ENCODE measurements around the gene URI1.

GRCh38 chr19:30022659-30023058 is 80.6 kb downstream of the URI1 start:
- TF ChIP-seq EZH2 (IDR thresholded peaks at IDR 0.05; ENCODE audit: borderline replicate concordance, insufficient read depth, low read depth, low read length, poor library complexity, severe bottlenecking): no peak
- TF ChIP-seq, protein P1, sequence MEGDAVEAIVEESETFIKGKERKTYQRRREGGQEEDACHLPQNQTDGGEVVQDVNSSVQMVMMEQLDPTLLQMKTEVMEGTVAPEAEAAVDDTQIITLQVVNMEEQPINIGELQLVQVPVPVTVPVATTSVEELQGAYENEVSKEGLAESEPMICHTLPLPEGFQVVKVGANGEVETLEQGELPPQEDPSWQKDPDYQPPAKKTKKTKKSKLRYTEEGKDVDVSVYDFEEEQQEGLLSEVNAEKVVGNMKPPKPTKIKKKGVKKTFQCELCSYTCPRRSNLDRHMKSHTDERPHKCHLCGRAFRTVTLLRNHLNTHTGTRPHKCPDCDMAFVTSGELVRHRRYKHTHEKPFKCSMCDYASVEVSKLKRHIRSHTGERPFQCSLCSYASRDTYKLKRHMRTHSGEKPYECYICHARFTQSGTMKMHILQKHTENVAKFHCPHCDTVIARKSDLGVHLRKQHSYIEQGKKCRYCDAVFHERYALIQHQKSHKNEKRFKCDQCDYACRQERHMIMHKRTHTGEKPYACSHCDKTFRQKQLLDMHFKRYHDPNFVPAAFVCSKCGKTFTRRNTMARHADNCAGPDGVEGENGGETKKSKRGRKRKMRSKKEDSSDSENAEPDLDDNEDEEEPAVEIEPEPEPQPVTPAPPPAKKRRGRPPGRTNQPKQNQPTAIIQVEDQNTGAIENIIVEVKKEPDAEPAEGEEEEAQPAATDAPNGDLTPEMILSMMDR (IDR thresholded peaks at IDR 0.05): no peak
